HG03457 (cell line): ENCODE measurements around the gene NCKAP5.

ENCODE experiments used
- ATAC-seq: cut with Tn5 transposase; IDR thresholded peaks from one replicate; pipeline ENCODE4 v1.9.1; 2021; ENCODE audit warnings: moderate number of reproducible peaks; ENCODE audit not compliant: unreplicated experiment

The NCKAP5 gene

DNA sequence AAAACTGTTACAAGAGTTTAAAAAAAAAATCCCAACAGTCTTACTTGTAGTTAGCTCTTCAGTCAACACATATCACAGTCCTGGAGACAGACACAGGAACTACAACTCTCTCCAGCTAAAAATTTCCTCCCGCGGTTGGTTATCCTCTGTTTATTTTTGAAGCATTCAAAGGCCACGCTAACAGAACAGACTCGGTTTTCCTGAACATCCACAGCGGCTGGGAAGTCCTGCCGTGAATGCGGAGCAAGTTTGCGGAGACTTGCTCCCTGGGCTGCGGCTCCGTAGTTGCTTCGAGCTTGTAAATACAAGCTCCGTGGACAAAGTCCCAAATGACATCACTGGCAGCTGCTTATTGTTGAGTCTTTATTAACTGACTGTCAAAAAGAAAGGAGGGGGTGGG, at the start of gene NCKAP5:
Gene NCKAP5, minus strand, starts transcription at position 292 of the 400 bp plus-strand sequence. CDS start 50,937 bp downstream, outside the sequence.
- no peak for ATAC-seq

DNA sequence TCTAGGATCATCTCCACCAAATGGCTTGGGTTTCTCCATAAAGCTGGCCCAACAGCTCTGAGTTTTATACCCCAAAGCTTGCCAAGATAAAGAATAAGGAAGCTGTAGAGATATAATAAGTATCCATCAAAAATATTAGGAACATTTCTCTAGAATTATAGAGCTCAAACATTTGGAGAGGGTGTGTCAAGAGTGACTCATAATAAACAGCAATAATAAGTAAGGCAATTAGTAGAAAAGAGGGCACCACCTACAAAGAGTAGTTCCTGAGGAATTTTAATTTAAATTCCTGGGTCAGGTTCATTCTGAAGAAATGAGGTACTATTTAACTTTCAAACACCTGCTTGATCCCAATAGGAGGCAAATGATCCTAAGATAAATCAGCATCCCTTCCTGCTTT, 41.4 kb upstream of the NCKAP5 start:
- ATAC-seq, result no peak

DNA sequence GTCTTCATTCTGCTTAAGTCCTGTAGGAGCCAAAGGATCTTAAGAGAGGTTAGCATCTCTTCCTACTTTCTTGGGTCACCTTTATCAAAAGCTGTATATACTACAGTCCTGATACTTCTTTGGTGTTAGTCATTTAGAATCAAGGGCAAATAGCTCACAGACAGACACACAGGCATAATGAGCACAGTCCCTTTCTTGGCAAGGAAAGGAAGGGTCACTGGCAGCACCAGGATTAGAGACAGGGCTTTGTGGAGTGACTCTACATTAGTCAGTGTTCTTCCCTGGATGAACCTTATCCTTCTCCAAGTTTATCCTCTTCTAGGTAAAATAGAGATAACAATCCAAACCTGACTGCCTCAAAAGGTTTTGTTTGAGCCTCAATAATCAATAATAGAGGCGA, 40.0 kb upstream of the NCKAP5 start:
- no peak for ATAC-seq

DNA sequence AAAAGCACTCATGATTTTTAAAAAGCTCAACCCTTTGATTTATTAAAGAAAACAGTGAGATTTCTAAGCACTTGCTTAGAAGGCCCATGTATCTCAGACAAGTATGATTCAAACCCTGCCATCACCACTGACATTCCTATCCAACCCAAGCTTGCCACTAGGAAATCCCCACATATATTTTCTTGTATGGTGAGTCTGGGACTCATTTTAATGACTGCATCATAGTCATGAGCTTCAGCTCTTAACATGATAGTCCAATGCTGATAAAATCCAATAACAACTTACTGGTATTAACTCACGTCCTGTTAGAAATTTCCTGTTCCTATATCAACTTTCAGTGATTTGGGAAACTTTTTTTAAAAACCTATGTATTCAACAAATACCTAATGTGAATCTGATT, 39.4 kb upstream of the NCKAP5 start:
- no peak for ATAC-seq

DNA sequence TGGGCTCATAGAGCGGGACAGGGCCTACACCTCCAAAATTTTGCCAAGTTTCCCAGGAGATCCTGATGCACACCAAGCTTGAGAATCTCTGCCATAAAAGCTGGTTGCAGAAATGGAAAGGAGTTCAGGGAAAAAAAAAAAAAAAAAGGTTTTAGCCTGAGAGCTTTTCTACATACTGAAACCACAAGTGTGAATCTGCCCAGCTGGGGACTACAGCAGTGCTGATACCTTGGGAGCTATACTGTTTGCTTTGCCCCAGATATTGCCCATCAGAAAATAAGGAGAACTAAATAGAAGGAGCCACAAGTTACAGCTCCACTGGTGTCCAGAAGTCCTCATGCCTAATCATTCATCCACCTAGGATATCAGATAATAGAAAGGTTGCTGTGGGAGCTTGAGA, 38.4 kb upstream of the NCKAP5 start:
- ATAC-seq, result no peak

DNA sequence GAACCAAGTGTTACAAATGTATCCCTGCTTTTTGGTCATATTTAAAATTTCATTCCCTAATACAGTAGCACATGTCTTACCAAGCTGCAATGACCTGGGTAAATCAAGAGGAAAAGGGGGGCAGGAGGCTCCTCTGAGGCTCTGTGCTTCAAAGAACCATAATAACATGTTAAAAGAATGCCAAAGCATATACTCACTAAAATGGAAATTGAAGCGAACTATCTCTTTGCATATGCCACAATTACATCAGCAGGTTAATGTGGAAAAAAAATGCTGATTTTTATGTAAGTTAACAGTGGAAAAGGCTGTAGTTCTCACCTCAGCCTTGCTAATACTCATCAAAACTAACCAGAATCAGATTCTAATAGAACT, 37.5 kb upstream of the NCKAP5 start:
- ATAC-seq, result no peak

DNA sequence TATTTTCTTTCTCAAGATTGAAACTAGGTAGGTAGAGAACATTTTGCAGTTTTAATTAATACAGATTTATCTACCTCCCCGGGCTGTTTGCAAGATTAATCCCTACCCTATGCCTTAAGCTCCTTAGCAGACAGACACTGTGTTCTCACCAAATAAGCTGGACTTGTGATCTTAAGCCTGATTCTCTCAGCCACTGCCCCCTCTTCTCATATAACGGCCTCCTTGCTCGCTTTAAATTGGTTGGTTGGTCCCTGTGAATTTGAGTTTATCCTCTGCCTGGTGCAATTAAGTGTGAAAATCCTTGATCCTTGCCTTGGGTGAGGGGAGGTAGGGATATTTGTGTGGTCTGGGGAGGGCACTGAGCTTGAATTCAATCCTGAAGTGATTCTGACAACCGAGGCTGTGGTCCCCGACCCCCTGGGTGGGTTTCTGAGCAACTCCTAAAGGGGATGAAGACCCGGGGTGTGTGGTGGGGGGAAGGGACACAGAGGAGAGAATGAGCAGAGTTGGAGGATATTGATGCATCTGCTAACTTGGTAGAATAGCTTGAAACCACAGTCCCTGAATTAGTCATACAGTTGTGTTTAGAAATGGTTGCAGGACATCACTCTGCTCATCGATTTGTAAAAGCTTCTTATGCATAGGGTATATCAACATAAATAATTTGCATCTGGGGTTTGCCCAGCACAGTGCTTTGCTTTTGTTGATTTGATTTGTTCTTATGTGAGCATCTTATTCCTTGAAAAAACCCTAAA, 36.9 kb upstream of the NCKAP5 start:
- no peak for ATAC-seq

DNA sequence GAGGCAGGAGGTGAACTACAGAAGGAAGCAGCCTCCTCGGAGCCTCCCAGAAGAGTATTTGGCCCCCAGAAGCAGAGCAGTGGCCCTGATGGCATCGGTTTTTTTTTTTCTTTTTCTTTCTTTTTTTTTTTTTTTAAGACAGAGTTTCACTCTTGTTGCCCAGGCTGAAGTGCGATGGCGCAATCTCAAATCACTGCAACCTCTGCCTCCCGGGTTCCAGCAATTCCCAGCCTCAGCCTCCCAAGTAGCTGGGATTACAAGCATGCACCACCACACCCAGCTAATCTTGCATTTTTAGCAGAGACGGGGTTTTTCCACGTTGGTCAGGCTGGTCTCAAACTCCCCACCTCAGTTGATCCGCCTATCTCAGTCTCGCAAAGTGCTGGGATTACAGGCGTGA, 34.8 kb upstream of the NCKAP5 start:
- no peak for ATAC-seq

DNA sequence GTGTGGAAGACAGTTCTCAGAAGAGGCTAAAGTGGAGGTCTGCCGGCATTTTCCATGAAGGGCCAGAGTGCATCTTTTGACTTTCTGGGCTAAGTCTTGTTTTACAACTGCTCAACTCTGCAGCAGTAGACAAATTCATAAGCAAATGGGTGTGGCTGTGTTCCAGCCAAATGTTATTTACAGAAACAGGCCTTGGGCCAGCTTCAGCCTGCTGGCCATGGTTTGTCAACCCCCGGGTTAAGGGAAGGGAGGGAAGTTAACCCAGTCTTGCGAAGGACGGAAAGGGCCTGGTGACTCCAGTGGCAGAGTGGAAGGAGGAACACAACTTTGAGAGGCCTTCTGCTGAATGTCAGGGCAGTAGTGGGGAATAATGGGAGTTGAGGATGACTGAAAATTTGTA, 34.3 kb upstream of the NCKAP5 start:
- ATAC-seq, result no peak

DNA sequence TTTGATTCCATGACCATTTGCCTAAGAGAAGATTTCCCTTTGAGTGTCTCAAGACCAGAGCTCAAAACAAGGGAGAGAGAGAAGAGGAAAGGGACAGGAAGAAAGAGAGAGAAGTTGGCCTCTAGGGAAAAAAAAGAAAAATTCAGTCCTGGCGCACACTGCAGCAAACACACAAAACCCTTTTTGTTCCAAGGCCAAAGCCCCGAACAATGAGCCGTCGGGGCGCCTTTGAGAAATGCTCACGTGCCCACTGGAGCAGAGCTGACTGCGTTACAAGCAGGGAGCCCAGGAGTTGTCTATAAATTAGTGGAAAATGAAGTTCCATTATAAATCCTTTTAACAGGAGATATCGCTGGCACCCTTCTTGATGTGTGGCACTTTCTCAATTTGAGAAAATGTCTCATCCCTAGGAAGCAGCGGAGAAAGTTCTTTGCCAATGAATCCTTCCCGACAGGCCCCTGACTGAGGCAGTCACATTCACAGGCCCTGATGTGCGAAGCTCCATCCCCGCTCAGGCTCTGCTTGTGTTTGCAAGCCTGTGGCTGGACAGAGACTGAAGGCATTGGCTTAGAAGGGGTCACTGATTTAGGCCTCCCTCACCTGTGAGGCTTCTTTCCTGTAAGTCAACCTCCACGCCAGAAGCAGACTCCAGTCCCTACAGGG, 32.1 kb upstream of the NCKAP5 start:
- no peak for ATAC-seq

DNA sequence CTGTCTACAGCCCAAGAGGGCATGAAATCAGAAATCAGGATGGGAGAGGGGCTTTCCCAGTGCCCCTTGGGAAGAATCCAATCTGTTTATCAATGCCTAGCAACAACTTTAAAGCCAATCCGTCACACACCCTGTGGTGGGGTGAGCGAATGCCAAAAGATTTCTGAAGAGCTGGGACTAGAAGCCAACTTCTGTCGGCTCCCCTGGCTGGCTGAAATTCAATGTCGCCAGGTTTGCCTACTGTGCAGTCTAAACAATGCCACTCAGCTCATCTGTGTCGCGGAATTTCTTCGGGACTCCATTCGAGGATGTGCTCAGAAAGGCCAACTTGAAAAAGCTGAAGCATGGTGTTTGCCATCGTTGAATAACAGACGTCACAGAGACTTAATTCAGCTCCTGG, 31.5 kb upstream of the NCKAP5 start:
- ATAC-seq, result no peak

DNA sequence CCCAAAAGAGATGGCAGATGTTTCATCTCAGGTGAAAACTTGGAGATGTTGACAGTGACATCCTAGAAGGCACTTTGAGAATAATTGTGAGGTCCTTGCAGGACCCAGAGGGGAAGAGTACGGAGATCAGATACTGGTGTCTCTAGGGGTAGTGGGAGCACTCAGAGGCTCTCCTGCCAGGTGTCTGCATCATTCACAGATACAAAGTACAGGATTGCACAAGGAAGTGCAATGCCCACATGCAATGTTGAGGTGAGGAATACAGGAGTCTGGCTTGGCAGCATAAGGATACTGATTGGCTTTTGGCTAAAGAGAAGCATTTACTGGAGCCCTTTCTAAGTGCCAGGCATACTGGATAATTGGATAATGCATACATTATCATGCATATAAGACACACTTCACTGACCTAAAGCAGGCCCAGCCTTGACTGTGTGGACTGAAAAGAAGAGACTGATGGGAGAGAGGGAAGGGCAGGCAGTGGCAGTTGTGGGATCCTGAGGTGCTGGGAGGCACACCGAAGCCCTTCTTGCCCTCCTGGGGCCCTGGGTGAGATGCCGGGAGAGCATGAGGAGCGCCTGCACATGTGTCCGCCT, 31.0 kb upstream of the NCKAP5 start:
- no peak for ATAC-seq

DNA sequence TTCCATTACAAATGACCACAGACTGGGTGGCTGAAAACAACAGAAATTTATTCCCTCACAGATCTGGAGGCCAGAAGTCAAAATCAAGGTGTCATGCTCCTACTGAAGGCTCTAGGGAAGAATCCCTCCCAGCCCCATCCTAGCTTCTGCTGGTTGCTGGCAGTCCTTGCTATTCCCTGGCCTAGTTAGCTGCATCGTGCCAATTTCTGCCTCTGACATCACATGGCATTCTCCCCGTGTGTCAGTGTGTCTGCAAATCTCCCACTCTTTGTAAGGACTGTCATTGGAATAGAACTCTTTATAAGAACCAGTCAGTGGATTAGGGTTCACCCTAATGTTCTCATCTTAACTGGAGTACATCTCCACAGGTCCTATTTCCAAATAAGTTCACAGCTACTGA, 30.5 kb upstream of the NCKAP5 start:
- ATAC-seq, result no peak

DNA sequence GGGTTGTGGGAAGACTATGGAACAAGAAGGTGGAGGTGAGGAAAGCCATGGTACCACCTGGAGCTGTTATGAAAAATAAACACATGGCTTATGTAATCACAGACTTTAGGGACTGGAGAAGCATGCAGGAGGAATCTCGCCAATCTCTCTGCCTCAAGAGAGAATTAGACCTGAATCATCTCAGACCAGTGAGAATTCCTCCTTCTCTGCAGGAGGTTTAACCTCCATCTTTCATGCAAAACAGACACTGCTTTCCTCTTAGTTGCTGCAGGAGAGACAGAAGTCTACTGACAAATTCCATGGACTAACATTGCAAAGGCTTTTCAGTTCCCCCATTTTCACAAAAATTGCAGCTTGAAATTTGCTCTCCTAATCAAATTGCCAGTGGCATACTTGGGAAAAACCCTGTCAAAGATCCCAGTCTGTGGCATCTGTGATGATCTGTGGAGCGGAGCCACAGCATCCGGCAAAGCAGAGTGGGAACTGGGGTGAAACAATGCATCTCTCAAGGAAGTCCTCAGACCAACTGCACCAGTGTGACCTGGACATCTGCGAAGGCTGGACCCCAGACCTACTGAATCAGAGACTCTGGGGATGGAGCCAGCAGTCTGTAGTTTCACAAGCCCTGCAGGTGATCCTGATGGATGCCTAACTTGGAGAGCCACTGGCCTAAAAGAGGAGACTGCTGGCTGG, 28.6 kb upstream of the NCKAP5 start:
- no peak for ATAC-seq

DNA sequence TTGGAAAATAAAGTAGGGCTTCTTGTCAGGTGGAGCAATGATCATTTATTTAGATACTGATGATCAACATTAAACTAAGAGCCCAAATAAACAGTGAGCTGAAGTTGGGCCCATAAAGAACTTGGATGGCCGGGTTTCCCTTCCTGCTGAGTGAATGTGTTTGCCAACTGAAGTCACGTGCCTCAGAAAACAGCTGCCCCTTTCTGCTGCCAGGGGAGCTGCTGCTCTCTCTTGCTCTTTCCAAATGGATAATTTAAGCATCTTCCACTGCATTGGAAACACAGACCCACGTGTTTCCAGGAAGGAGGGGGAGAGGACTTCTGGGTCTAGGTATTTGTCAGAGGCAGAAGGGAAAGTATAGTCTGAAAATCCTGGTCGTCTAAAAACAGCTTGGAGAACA, 22.9 kb upstream of the NCKAP5 start:
- no peak for ATAC-seq

DNA sequence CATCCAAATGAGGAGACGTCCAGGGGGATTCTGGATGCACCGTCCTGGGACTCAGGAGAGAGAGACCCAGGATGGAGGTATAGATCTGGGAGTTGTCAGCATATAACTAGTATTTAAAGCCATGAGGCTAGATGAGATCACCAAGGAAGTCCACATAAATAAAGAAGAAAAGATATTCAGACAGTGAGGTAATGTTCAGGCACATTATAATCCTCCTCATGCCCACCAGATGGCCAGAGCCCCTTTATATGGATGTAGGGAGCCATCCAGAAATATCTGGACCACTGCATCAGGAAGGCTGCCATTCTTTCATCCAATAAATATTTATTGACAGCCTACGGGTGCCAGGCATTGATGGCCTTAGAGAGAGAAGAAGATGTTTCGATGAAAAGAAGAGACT, 21.2 kb upstream of the NCKAP5 start:
- ATAC-seq, result no peak

DNA sequence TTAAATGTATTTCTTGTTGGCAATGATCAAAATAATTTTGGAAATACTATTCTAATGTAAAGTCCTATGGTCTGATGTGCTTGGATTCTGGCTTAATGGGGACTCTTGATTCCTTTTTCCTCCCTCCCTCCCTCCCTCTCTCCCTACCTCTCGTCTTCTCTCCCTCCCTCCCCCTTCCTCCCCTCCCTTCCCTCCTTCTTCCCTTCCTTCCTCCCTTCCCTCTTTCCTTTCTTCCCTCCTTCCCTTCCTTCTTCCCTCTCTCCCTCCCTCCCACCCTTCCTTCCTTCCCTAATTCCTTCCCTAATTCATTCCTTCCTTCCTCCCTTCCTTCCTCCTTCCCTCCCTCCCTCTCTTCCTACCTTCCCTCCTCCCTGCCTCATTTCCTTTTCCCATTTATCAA, 19.9 kb upstream of the NCKAP5 start:
- no peak for ATAC-seq

DNA sequence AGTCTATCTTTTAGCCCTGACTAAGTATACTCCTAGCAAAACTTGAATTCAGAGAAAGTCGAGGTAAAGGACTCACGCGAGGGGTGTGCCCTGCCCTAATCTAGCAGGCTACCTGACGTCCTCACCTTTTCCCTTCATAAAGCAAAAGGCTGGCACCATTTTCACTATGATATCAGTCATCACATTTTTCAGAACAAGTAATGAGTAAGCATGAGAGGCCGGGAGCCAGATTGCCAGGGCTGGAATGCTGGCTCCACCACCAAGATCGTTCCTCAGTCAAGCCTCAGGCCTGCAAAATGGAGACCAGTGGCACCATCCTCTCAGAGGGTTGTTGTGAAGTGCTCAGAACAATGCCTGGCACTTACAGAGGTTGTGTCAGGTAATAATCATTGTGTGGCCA, 18.7 kb upstream of the NCKAP5 start:
- ATAC-seq, result no peak

DNA sequence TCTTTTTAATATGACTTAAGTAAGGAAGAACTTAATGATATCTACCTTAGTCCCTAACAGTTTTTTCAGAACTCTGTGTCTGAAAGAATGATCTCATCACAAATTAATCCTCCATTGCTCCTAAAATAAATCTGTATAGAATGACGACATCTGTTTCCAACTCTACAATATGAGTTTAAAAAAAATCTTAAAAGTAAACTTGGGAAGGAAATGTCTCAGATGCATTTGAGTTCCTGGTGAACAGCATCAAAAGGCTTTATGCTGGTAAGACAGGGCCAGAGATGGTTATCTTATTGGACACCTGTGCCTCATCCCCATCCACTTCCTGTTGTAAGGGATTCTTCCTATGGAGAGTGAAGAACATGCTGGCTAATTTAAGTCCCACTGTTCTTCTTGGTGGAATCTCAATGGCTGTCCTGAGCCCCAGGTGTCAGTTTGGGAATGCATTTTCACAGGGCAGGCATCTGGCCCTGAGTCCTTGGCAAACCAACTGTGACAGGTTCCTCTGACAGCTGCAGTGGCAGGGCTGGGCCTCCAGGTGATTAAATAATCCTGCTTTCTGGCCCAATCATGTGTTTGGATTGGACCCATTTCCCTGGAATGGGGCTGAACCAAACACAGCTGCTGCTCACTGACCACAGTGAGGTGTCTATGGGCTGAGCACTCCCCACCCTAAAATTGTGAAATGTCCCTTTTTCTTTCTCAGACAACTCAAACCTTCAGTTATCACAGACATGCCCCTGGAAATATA, 12.9 kb upstream of the NCKAP5 start:
- ATAC-seq, result no peak

DNA sequence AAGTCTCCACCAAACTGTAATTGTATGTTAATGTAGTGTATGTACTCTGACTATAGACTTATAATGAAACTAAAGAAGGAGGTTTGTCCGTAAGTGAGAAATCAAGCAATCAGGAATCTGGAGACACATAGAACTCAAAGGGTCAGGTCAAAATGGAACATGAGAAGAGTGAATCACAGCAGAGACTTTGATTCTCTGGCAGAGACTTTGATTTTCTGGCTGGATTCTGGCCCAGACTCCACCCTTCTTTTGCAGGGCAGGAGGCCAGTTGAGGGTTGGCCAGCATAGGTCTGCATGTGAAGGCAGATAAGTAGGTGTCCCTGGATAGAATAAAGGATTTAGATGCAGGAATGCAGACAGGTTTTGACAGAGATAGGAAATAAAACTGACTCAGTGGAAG, 11.0 kb upstream of the NCKAP5 start:
- no peak for ATAC-seq

DNA sequence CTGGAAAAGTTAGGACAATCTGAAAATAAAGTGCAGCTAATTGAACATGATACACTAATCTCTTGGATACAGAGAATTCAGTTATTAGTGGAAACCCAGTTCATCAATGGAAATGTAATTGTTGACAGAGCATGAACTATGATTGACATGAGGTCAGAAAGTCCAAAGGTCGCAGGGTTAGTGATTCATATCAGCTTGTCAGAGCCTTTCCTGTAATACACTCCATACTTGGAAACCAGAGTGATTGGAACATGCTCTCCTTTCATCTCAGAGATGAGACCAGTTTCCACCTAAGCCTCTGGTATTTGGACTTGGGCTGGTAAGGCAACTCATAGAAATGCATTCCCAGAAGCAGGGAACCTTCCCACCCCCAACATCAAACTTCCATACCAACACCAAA, 8.5 kb upstream of the NCKAP5 start:
- no peak for ATAC-seq
